GM23338 (cell line): ENCODE data around the gene BICC1. TPM values are rescaled to one million over a fixed set of nuclear protein-coding genes. Genes with fewer than 3 reads are reported as not detected.

Experiments used
- ATAC-seq: fragments of 200-7000 bp; cut with Tn5 transposase; 3 replicates; pipeline ENCODE4 v1.9.1; 2020
- DNase-seq: peaks from one replicate; pipeline ENCODE4 v3.0.0-alpha.2; 2015; ENCODE audit warnings: low spot score
- H2AFZ ChIP-seq: fragments of 200-600 bp; sonication (generic); 2 replicates; pipeline ENCODE4 v1.8.0; 2016; ENCODE audit warnings: antibody characterized with exemption, mild to moderate bottlenecking, moderate library complexity
- H3F3A ChIP-seq: fragments of 200-600 bp; sonication (generic); replicated peaks from 2 replicates; pipeline ENCODE4 v1.8.0; 2017; ENCODE audit warnings: antibody characterized with exemption, mixed run types, low read depth
- H3K27ac ChIP-seq: fragments of 200-600 bp; sonication (generic); 2 replicates; pipeline ENCODE4 v1.6.1; 2016; ENCODE audit warnings: low read depth
- H3K27me3 ChIP-seq: fragments of 200-600 bp; sonication (generic); 2 replicates; pipeline ENCODE4 v1.8.0; 2016; ENCODE audit warnings: mild to moderate bottlenecking, mixed run types, moderate library complexity; ENCODE audit not compliant: insufficient read depth
- H3K36me3 ChIP-seq: fragments of 200-600 bp; sonication (generic); 2 replicates; pipeline ENCODE4 v1.8.0; 2016; ENCODE audit warnings: mild to moderate bottlenecking; ENCODE audit not compliant: insufficient read depth
- H3K4me1 ChIP-seq: fragments of 200-600 bp; sonication (generic); 2 replicates; pipeline ENCODE4 v1.8.0; 2016; ENCODE audit warnings: mild to moderate bottlenecking, moderate library complexity; ENCODE audit not compliant: insufficient read depth
- H3K4me2 ChIP-seq: fragments of 200-600 bp; sonication (generic); 2 replicates; pipeline ENCODE4 v1.7.1; 2017; ENCODE audit warnings: mixed run types
- H3K4me3 ChIP-seq: fragments of 200-600 bp; sonication (generic); 2 replicates; pipeline ENCODE4 v1.6.1; 2016; ENCODE audit warnings: mixed run types
- H3K79me2 ChIP-seq: fragments of 200-600 bp; sonication (generic); replicated peaks from 2 replicates; pipeline ENCODE4 v1.8.0; 2017; ENCODE audit warnings: mild to moderate bottlenecking; ENCODE audit not compliant: insufficient read depth
- H3K9me2 ChIP-seq: fragments of 200-600 bp; sonication (generic); 2 replicates; pipeline ENCODE4 v1.8.0; 2017; ENCODE audit not compliant: insufficient read depth
- H4K20me1 ChIP-seq: fragments of 200-600 bp; sonication (generic); replicated peaks from 2 replicates; pipeline ENCODE4 v1.8.0; 2017; ENCODE audit warnings: mild to moderate bottlenecking; ENCODE audit not compliant: insufficient read depth
- H3K27ac Mint-ChIP-seq: 2 replicates; pipeline ENCODE4 v1.8.0; 2020; ENCODE audit warnings: inconsistent platforms, mild to moderate bottlenecking, moderate library complexity, mixed read lengths
- H3K27me3 Mint-ChIP-seq: 3 replicates; pipeline ENCODE4 v1.8.0; 2022; ENCODE audit warnings: low read depth, mild to moderate bottlenecking, moderate library complexity, mixed read lengths, inconsistent platforms; ENCODE audit not compliant: insufficient read depth, poor library complexity
- H3K36me3 Mint-ChIP-seq: 3 replicates; pipeline ENCODE4 v1.8.0; 2021; ENCODE audit warnings: low read depth, mild to moderate bottlenecking, inconsistent platforms, moderate library complexity, mixed read lengths
- H3K4me1 Mint-ChIP-seq: 3 replicates; pipeline ENCODE4 v1.8.0; 2020; ENCODE audit warnings: mild to moderate bottlenecking, inconsistent platforms, mixed read lengths
- H3K4me3 Mint-ChIP-seq: 3 replicates; pipeline ENCODE4 v1.8.0; 2021; ENCODE audit warnings: moderate library complexity, mild to moderate bottlenecking, inconsistent platforms, mixed read lengths
- H3K9me3 Mint-ChIP-seq: 3 replicates; pipeline ENCODE4 v1.8.0; 2020; ENCODE audit warnings: moderate library complexity, mild to moderate bottlenecking, inconsistent platforms, mixed read lengths
- CREB1 ChIP-seq: fragments of 250-450 bp; sonication (Bioruptor Pico); IDR thresholded peaks from 2 replicates; pipeline ENCODE4 v1.5.0; 2020; ENCODE audit warnings: low read depth, mild to moderate bottlenecking, moderate library complexity
- EZH2 ChIP-seq: fragments of 200-600 bp; sonication (generic); IDR thresholded peaks from one replicate; pipeline ENCODE4 v1.8.0; 2017; ENCODE audit warnings: antibody characterized with exemption, mild to moderate bottlenecking, low read depth; ENCODE audit not compliant: unreplicated experiment
- EZH2phosphoT487 ChIP-seq: fragments of 200-600 bp; sonication (generic); IDR thresholded peaks from one replicate; pipeline ENCODE4 v1.8.1; 2018; ENCODE audit warnings: antibody characterized with exemption; ENCODE audit not compliant: unreplicated experiment
- JUNB ChIP-seq: IDR thresholded peaks from one replicate; pipeline ENCODE4 v1.6.1; 2016; ENCODE audit warnings: antibody characterized with exemption; ENCODE audit not compliant: unreplicated experiment
- NANOG ChIP-seq: IDR thresholded peaks from 2 replicates; pipeline ENCODE4 v1.6.1; 2016; ENCODE audit warnings: antibody characterized with exemption, borderline replicate concordance
- POLR2AphosphoS5 ChIP-seq: IDR thresholded peaks from 2 replicates; pipeline ENCODE4 v1.6.1; 2016; ENCODE audit warnings: antibody characterized with exemption, low read depth
- STAT1 ChIP-seq: IDR thresholded peaks from one replicate; pipeline ENCODE4 v1.6.1; 2016; ENCODE audit warnings: antibody characterized with exemption; ENCODE audit not compliant: unreplicated experiment
- ZNF114 ChIP-seq: fragments of 250-450 bp; sonication (Bioruptor Pico); IDR thresholded peaks from 2 replicates; pipeline ENCODE4 v1.5.0; 2020; ENCODE audit warnings: mild to moderate bottlenecking, moderate library complexity
- ZNF331 ChIP-seq: fragments of 250-450 bp; sonication (Bioruptor Pico); IDR thresholded peaks from 2 replicates; pipeline ENCODE4 v1.5.0; 2020; ENCODE audit warnings: low read depth, mild to moderate bottlenecking, moderate library complexity
- polyA plus RNA-seq: library from polyadenylated mRNA; unstranded; fragments of >200 nt; fragmentation: Nextera tagmentation; extraction: Ambion mirVana; gene quantifications from 2 replicates; pipeline ENCODE4 v1.2.1, GENCODE V29; 2016
- total RNA-seq: library from RNA; depleted of rRNA; stranded (reverse); fragments of >200 nt; shearing (Covaris generic); gene quantifications from 2 replicates; pipeline ENCODE4 v1.2.3, GENCODE V29; 2014
- TF ChIP-seq, protein P1 (sequence below): IDR thresholded peaks from one replicate; pipeline ENCODE4 v1.6.1; 2018; ENCODE audit warnings: antibody characterized with exemption; ENCODE audit not compliant: unreplicated experiment
- TF ChIP-seq, protein P2 (sequence below), 2 experiments: fragments of 200-600 bp in 1 of 2; sonication (generic) in 1 of 2; conservative IDR thresholded peaks; 2 replicates each; pipeline versions ENCODE4 v1.5.1 to v1.6.1; 2016 to 2017; ENCODE audit warnings: antibody characterized with exemption in 2 of 2, low read depth in 2 of 2, mild to moderate bottlenecking in 2 of 2, moderate library complexity in 1 of 2
- TF ChIP-seq, protein P3 (sequence below): fragments of 250-450 bp; sonication (Bioruptor Pico); IDR thresholded peaks from 2 replicates; pipeline ENCODE4 v1.5.0; 2020; ENCODE audit warnings: mild to moderate bottlenecking, moderate library complexity
- TF ChIP-seq, protein P4 (sequence below): IDR thresholded peaks from 2 replicates; pipeline ENCODE4 v1.6.1; 2016; ENCODE audit warnings: antibody characterized with exemption

BICC1 gene
- total and polyA plus RNA-seq, 2 experiments from 2014 or later: 1.3 to 2.2 TPM

DNA sequence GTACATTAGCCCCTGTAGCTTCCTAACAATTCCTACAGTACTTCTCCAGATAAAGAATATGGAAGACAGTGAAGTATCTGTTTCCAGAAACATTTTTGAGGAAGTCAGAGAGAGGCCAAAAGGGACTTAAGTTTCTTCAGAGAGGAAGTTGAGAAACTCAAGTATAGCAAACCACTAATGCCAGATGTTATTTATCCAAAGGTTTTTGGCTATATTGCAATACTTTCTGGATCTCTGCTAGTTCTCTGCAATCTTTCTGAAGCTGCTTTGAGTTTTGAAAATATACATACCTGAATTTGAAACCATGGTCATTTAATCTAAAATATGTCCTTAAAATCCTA is 64.7 kb downstream of the BICC1 start:
- no peak overlapping the region for H3K4me2 ChIP-seq
- no peak overlapping the region for H3K4me3 ChIP-seq
- no peaks in the 10 kb centered on the region for H3K9me2 ChIP-seq
- no peaks in the 10 kb centered on the region for H3K27me3 Mint-ChIP-seq
- H2AFZ ChIP-seq: peak overlapping the region; percentile 50; the same call in 1 of the 2 replicates
- H3K27ac ChIP-seq: no peak overlapping the region
- no peak overlapping the region for H3K4me3 Mint-ChIP-seq
- H3K79me2 ChIP-seq: no peaks in the 10 kb centered on the region; the same call in 1 of the 2 replicates
- TF ChIP-seq, protein P1, sequence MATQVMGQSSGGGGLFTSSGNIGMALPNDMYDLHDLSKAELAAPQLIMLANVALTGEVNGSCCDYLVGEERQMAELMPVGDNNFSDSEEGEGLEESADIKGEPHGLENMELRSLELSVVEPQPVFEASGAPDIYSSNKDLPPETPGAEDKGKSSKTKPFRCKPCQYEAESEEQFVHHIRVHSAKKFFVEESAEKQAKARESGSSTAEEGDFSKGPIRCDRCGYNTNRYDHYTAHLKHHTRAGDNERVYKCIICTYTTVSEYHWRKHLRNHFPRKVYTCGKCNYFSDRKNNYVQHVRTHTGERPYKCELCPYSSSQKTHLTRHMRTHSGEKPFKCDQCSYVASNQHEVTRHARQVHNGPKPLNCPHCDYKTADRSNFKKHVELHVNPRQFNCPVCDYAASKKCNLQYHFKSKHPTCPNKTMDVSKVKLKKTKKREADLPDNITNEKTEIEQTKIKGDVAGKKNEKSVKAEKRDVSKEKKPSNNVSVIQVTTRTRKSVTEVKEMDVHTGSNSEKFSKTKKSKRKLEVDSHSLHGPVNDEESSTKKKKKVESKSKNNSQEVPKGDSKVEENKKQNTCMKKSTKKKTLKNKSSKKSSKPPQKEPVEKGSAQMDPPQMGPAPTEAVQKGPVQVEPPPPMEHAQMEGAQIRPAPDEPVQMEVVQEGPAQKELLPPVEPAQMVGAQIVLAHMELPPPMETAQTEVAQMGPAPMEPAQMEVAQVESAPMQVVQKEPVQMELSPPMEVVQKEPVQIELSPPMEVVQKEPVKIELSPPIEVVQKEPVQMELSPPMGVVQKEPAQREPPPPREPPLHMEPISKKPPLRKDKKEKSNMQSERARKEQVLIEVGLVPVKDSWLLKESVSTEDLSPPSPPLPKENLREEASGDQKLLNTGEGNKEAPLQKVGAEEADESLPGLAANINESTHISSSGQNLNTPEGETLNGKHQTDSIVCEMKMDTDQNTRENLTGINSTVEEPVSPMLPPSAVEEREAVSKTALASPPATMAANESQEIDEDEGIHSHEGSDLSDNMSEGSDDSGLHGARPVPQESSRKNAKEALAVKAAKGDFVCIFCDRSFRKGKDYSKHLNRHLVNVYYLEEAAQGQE: no peak
- TF ChIP-seq ZNF331 (CRISPR knock-in tag): no peak
- TF ChIP-seq EZH2phosphoT487: no peak
- TF ChIP-seq, protein P2, sequence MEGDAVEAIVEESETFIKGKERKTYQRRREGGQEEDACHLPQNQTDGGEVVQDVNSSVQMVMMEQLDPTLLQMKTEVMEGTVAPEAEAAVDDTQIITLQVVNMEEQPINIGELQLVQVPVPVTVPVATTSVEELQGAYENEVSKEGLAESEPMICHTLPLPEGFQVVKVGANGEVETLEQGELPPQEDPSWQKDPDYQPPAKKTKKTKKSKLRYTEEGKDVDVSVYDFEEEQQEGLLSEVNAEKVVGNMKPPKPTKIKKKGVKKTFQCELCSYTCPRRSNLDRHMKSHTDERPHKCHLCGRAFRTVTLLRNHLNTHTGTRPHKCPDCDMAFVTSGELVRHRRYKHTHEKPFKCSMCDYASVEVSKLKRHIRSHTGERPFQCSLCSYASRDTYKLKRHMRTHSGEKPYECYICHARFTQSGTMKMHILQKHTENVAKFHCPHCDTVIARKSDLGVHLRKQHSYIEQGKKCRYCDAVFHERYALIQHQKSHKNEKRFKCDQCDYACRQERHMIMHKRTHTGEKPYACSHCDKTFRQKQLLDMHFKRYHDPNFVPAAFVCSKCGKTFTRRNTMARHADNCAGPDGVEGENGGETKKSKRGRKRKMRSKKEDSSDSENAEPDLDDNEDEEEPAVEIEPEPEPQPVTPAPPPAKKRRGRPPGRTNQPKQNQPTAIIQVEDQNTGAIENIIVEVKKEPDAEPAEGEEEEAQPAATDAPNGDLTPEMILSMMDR (conservative IDR thresholded peaks at IDR 0.05; ENCODE audit: low read depth in 2 of 2): no peak
- TF ChIP-seq, protein P3, sequence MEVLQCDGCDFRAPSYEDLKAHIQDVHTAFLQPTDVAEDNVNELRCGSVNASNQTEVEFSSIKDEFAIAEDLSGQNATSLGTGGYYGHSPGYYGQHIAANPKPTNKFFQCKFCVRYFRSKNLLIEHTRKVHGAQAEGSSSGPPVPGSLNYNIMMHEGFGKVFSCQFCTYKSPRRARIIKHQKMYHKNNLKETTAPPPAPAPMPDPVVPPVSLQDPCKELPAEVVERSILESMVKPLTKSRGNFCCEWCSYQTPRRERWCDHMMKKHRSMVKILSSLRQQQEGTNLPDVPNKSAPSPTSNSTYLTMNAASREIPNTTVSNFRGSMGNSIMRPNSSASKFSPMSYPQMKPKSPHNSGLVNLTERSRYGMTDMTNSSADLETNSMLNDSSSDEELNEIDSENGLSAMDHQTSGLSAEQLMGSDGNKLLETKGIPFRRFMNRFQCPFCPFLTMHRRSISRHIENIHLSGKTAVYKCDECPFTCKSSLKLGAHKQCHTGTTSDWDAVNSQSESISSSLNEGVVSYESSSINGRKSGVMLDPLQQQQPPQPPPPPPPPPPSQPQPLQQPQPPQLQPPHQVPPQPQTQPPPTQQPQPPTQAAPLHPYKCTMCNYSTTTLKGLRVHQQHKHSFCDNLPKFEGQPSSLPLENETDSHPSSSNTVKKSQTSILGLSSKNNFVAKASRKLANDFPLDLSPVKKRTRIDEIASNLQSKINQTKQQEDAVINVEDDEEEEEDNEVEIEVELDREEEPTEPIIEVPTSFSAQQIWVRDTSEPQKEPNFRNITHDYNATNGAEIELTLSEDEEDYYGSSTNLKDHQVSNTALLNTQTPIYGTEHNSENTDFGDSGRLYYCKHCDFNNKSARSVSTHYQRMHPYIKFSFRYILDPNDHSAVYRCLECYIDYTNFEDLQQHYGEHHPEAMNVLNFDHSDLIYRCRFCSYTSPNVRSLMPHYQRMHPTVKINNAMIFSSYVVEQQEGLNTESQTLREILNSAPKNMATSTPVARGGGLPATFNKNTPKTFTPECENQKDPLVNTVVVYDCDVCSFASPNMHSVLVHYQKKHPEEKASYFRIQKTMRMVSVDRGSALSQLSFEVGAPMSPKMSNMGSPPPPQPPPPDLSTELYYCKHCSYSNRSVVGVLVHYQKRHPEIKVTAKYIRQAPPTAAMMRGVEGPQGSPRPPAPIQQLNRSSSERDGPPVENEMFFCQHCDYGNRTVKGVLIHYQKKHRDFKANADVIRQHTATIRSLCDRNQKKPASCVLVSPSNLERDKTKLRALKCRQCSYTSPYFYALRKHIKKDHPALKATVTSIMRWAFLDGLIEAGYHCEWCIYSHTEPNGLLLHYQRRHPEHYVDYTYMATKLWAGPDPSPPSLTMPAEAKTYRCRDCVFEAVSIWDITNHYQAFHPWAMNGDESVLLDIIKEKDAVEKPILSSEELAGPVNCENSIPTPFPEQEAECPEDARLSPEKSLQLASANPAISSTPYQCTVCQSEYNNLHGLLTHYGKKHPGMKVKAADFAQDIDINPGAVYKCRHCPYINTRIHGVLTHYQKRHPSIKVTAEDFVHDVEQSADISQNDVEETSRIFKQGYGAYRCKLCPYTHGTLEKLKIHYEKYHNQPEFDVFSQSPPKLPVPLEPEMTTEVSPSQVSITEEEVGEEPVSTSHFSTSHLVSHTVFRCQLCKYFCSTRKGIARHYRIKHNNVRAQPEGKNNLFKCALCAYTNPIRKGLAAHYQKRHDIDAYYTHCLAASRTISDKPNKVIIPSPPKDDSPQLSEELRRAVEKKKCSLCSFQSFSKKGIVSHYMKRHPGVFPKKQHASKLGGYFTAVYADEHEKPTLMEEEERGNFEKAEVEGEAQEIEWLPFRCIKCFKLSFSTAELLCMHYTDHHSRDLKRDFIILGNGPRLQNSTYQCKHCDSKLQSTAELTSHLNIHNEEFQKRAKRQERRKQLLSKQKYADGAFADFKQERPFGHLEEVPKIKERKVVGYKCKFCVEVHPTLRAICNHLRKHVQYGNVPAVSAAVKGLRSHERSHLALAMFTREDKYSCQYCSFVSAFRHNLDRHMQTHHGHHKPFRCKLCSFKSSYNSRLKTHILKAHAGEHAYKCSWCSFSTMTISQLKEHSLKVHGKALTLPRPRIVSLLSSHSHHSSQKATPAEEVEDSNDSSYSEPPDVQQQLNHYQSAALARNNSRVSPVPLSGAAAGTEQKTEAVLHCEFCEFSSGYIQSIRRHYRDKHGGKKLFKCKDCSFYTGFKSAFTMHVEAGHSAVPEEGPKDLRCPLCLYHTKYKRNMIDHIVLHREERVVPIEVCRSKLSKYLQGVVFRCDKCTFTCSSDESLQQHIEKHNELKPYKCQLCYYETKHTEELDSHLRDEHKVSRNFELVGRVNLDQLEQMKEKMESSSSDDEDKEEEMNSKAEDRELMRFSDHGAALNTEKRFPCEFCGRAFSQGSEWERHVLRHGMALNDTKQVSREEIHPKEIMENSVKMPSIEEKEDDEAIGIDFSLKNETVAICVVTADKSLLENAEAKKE (CRISPR knock-in tag): no peak
- TF ChIP-seq NANOG: no peak
- TF ChIP-seq, protein P4, sequence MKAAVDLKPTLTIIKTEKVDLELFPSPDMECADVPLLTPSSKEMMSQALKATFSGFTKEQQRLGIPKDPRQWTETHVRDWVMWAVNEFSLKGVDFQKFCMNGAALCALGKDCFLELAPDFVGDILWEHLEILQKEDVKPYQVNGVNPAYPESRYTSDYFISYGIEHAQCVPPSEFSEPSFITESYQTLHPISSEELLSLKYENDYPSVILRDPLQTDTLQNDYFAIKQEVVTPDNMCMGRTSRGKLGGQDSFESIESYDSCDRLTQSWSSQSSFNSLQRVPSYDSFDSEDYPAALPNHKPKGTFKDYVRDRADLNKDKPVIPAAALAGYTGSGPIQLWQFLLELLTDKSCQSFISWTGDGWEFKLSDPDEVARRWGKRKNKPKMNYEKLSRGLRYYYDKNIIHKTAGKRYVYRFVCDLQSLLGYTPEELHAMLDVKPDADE: no peak
- no peak for TF ChIP-seq POLR2AphosphoS5
- no peak for TF ChIP-seq STAT1
- no peak for TF ChIP-seq JUNB
- TF ChIP-seq CREB1 (CRISPR knock-in tag): no peak
- TF ChIP-seq EZH2: no peak
- TF ChIP-seq ZNF114 (CRISPR knock-in tag): no peak
- no peaks in the 10 kb centered on the region for H3K4me1 Mint-ChIP-seq
- H4K20me1 ChIP-seq: no peaks in the 10 kb centered on the region
- H3K9me3 Mint-ChIP-seq: no peaks in the 10 kb centered on the region
- H3F3A ChIP-seq: no peaks in the 10 kb centered on the region
- no peaks in the 10 kb centered on the region for H3K36me3 ChIP-seq
- no peak overlapping the region for H3K27ac Mint-ChIP-seq
- DNase-seq (no peak), ATAC-seq (no peak)
- peaks cover 5% of the 10 kb centered on the region; the same call in 1 of the 2 replicates for H3K4me1 ChIP-seq
- no peaks in the 10 kb centered on the region for H3K27me3 ChIP-seq
- H3K36me3 Mint-ChIP-seq: no peaks in the 10 kb centered on the region
